ENCODE results near the gene KIRREL1. TPM values are rescaled to one million over a fixed set of nuclear protein-coding genes. Genes with fewer than 3 reads are reported as not detected.

Gene KIRREL1
- total RNA-seq, 2 experiments from 2014 or later: not detected

DNA sequence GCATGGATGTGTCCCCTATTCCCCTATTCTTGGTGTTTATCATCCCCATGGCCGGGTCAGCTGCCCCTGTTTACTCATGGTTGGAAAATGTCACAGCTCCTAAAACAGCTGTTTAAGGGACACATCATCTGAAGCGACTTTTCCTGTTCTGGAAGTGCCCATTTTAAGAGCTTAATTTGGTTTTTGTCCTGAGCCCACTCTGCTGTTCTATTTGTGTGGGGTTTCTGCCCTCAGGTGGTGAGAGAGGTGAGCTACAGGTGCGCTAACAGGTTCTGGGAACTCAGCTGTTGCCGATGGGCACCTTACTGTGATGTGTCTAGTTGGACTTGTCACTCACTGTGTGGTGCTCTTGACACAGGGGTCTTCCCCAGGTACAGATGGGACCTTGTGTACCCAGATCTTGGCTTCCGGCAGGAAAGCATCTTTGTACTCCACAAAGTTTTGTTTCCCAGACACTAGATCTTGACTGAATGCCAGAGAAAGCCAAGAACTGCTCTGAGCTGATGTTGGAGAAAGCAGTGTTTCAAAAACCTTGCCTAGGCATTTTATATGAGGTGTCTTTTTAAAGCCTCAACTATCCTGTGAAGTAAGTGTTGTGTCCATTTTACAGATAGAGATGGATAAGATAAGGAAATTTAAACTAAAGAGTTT lies 128.3 kb downstream of the KIRREL1 start:
- intact Hi-C loops (cut with DNase I, micrococcal nuclease): loop anchor here in 1 of 2 experiments (2.0 kb wide), 1 partner anchor 157 kb away; no protein-coding TSS in a partner anchor
- H3K27ac Mint-ChIP-seq: no peak overlapping the region
- ChIA-PET CTCF (interaction anchor here (1.1 to 3.1 kb wide), 2 partner anchors 11 to 541 kb away, joined by 4 to 12 read pairs; no protein-coding TSS in a partner anchor), POLR2A (interaction anchor here (1.0 kb wide), 1 partner anchor 888 kb away, joined by 3 read pairs; the partner anchor contains the start of gene IFI16)
- TF ChIP-seq, protein P1, sequence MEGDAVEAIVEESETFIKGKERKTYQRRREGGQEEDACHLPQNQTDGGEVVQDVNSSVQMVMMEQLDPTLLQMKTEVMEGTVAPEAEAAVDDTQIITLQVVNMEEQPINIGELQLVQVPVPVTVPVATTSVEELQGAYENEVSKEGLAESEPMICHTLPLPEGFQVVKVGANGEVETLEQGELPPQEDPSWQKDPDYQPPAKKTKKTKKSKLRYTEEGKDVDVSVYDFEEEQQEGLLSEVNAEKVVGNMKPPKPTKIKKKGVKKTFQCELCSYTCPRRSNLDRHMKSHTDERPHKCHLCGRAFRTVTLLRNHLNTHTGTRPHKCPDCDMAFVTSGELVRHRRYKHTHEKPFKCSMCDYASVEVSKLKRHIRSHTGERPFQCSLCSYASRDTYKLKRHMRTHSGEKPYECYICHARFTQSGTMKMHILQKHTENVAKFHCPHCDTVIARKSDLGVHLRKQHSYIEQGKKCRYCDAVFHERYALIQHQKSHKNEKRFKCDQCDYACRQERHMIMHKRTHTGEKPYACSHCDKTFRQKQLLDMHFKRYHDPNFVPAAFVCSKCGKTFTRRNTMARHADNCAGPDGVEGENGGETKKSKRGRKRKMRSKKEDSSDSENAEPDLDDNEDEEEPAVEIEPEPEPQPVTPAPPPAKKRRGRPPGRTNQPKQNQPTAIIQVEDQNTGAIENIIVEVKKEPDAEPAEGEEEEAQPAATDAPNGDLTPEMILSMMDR (IDR thresholded peaks at IDR 0.05): peak; percentile 38
- H3K4me3 Mint-ChIP-seq: no peak overlapping the region
- H3K9me3 ChIP-seq (ENCODE audit: control insufficient read depth in 1 of 2, insufficient read depth in 1 of 2, low read length in 2 of 2): no peaks in the 10 kb centered on the region
- H3K27me3 ChIP-seq (ENCODE audit: control insufficient read depth in 1 of 2, insufficient read depth in 2 of 2, low read length in 2 of 2): peaks cover 21 to 34% of the 10 kb centered on the region in 2 experiments
- no peaks in the 10 kb centered on the region for H3K36me3 ChIP-seq (ENCODE audit: insufficient read depth, low read length)
- peaks cover 9% of the 10 kb centered on the region for H3K4me1 Mint-ChIP-seq (ENCODE audit: low read depth)
- peak; percentile 33 for ATAC-seq (ENCODE audit: poor library complexity)
- peaks cover 55% of the 10 kb centered on the region for H3K27me3 Mint-ChIP-seq
- no peak overlapping the region for H3K4me3 ChIP-seq (ENCODE audit: low read length)
- H3K4me1 ChIP-seq (ENCODE audit: insufficient read depth, low read length): peaks cover 9% of the 10 kb centered on the region
- no peaks in the 10 kb centered on the region for H3K9me3 Mint-ChIP-seq
- peak in 5 of 14 experiments; percentile 4 to 40 (median 25) for DNase-seq
- H3K27ac ChIP-seq (ENCODE audit: low read depth in 1 of 2, low read length in 2 of 2): no peak overlapping the region
- H3K36me3 Mint-ChIP-seq (ENCODE audit: low read depth): no peaks in the 10 kb centered on the region

DNA sequence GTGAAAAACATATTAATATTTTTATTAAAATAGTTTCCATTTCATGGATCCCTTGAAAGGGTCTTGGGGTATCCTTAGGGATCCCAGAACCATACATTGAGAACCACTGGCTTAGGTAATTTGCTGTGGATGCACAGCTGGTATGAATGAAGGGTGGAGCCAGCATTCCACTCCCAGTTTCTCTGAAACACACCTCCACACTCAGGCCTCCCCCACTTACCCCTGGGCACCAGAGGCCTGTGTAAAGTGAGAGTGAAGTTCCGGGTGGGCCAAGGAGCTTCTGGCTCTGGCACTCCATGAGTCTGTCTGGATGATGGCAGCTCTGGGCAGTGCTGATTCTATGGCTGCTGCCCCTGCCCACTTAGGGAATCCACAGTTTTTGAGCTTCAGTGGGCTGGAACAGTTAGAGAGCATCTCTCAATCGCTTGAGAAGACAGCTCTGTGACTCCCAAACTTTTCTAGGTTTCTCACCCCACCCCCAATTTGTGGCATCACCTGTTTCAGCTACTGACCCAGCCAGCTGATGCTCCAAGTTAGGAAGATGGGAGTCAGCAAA lies 129.5 kb downstream of the KIRREL1 start:
- Mint-ChIP-seq H3K27me3 (peaks cover 53% of the 10 kb centered on the region), H3K9me3 (no peaks in the 10 kb centered on the region), H3K36me3 (ENCODE audit: low read depth) (no peaks in the 10 kb centered on the region), H3K4me3 (no peak overlapping the region), H3K27ac (no peak overlapping the region), H3K4me1 (ENCODE audit: low read depth) (peaks cover 5% of the 10 kb centered on the region)
- ChIA-PET CTCF (interaction anchor here (3.1 kb wide), 1 partner anchor 543 kb away, joined by 12 read pairs; no protein-coding TSS in a partner anchor), POLR2A (no interaction called here)
- peaks cover 19 to 31% of the 10 kb centered on the region in 2 experiments for H3K27me3 ChIP-seq (ENCODE audit: control insufficient read depth in 1 of 2, insufficient read depth in 2 of 2, low read length in 2 of 2)
- TF ChIP-seq, protein P1 (IDR thresholded peaks at IDR 0.05): no peak
- H3K9me3 ChIP-seq (ENCODE audit: control insufficient read depth in 1 of 2, insufficient read depth in 1 of 2, low read length in 2 of 2): no peaks in the 10 kb centered on the region
- no peak overlapping the region for H3K4me3 ChIP-seq (ENCODE audit: low read length)
- no peak for ATAC-seq (ENCODE audit: poor library complexity)
- no peak for DNase-seq
- no peak overlapping the region for H3K27ac ChIP-seq (ENCODE audit: low read depth in 1 of 2, low read length in 2 of 2)
- peaks cover 5% of the 10 kb centered on the region for H3K4me1 ChIP-seq (ENCODE audit: insufficient read depth, low read length)
- intact Hi-C loops (cut with DNase I, micrococcal nuclease): loop anchor here in 1 of 2 experiments (2.0 kb wide), 1 partner anchor 158 kb away; no protein-coding TSS in a partner anchor
- H3K36me3 ChIP-seq (ENCODE audit: insufficient read depth, low read length): no peaks in the 10 kb centered on the region

DNA sequence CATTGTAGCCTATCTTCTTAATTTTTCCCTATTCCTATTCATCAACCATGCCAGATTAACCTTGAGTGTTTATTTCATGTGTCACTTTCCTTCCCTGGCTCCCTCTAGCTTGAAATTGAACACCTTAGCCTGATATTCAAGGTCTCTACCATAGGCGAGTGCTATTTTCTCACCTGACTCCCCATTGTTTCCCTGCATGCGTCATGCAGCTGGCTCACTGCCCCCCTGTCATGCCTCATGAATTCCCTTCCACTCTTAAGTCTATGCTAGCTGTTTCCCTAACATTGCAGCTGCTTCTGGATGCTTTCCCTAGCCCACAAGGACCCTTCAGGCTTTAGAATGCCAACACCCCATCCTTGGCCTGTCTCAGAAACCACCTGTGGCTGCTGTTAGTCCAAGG lies 130.6 kb downstream of the KIRREL1 start:
- H3K36me3 Mint-ChIP-seq (ENCODE audit: low read depth): no peaks in the 10 kb centered on the region
- POLR2A ChIA-PET: interaction anchor here (1.4 kb wide), 1 partner anchor 132 kb away, joined by 3 read pairs; no protein-coding TSS in a partner anchor

More for the DNA sequence above, 130.6 kb downstream of the KIRREL1 start:
- H3K4me3 Mint-ChIP-seq: no peak overlapping the region
- peaks cover 43% of the 10 kb centered on the region for H3K27me3 Mint-ChIP-seq
- Histone ChIP-seq H3K9me3 (ENCODE audit: control insufficient read depth in 1 of 2, insufficient read depth in 1 of 2, low read length in 2 of 2) (no peaks in the 10 kb centered on the region), H3K4me1 (ENCODE audit: insufficient read depth, low read length) (no peaks in the 10 kb centered on the region), H3K4me3 (ENCODE audit: low read length) (no peak overlapping the region), H3K36me3 (ENCODE audit: insufficient read depth, low read length) (no peaks in the 10 kb centered on the region), H3K27ac (ENCODE audit: low read depth in 1 of 2, low read length in 2 of 2) (no peak overlapping the region), H3K27me3 (ENCODE audit: control insufficient read depth in 1 of 2, insufficient read depth in 2 of 2, low read length in 2 of 2) (peaks cover 19 to 20% of the 10 kb centered on the region in 2 experiments)
- TF ChIP-seq, protein P1 (IDR thresholded peaks at IDR 0.05): no peak
- CTCF ChIA-PET: interaction anchor here (1.0 to 1.8 kb wide), 6 partner anchors 13 to 544 kb away, joined by 3 to 12 read pairs (median 4); no protein-coding TSS in a partner anchor
- H3K4me1 Mint-ChIP-seq (ENCODE audit: low read depth): no peaks in the 10 kb centered on the region
- no peak overlapping the region for H3K27ac Mint-ChIP-seq
- DNase-seq (no peak), ATAC-seq (ENCODE audit: poor library complexity) (no peak)
- H3K9me3 Mint-ChIP-seq: no peaks in the 10 kb centered on the region
- intact Hi-C loops (cut with DNase I, micrococcal nuclease): no loop called here
